GM19395 (cell line): ENCODE measurements around the gene DCXR.

Experiments
- ATAC-seq: cut with Tn5 transposase; IDR thresholded peaks from one replicate; pipeline ENCODE4 v1.9.1; 2021; ENCODE audit warnings: mild to moderate bottlenecking, moderate library complexity; ENCODE audit not compliant: unreplicated experiment

Gene DCXR

DNA sequence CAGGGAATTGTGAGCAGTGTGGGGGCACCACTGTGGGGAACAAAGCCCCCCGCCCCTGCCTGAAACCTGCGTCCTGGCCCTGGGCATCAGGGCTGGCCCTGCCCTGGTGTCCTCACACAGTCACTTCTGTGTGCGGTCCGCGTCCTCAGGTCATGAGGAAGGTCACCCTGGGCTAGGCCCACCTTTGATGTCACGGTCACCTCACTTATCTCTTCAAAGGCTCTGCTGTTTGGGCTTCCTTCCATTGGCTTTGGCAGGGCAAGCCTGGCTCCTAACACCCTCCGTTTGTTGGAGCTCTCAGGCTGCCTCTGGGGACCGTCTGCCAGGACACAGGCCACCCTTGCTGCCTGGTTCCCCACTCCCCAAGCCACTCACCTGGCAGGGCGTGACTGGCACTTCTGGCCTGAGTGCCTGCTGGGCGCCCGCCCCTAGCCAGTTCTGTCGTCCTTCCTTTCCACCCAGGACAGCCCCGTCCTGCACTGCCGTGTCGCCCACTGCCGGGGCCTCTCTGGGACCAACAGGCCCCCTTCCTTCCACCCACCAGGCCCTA, 23.6 kb downstream of the DCXR start:
- ATAC-seq, result no peak

DNA sequence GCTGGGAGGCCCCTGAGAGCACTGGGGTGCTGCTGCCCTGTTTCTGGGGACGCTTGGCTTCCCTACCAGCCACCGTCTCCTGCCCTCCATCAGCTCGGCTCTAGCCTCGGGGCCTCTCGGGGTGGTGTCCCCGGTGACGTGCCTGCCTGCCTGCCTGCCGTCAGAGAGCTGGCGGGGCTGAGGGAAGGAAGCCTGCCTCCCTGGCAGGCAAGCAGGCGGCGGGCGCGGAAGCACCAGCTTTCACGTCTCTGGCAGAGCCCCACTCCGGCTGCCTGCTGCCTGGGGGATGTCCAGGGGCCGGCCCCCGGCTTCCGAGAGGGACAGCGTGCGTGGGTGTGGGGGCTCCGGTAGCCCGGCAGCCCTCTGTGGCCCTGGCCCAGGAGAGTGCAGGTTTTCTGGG, 24.2 kb downstream of the DCXR start:
- ATAC-seq, result no peak

- no peak for ATAC-seq
Observed at GRCh38 chr17:82012640-82013295, 24.7 kb downstream of the DCXR start.

DNA sequence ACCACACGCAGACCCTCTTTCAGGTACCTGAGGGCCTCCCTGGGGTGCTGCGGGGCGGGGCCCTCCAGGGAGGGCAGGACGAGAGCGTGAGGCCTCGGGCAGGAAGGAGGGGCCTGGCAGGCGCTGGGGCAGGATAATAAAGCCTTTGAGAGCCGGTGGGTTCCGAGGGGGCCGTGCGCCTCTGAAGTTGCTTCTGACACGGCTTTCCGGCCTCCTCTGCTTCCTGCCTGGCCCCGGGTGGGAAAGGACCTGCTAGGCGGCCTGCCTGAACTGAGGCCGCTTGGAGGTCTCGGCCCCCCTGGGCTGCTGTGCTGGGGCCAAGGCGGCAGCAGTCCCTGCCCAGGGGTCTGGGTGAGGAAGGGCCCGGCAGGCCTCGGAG, 25.2 kb downstream of the DCXR start:
- ATAC-seq, result no peak

DNA sequence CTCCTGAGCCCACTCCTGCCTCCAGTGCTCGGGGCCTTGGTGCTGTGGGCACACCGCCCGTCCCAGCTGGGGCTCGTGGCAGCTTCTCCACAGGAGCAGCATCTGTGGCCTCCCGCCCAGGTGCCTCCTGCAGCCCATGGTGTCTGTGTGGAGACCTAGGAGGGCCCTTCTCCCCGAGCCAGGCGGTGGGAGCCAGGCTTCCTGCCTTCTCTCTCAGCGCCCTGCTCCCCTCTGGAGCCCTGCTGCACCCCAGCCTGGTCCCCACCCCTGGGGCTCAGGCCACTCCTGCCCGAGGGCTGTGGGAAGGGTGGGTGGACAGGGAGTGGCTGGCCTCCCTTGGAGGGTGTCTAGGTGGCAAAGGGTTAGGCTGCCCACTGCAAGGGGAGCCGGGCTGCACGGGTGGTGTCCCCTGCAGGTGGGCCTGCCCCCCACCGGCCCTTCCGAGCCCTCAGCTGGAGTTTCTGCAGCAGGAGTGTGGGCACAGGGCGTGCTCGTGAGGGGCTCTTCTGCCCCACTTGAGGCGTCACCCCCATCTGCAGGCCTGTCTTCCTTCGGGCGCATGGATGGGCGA, 25.8 kb downstream of the DCXR start:
- no peak for ATAC-seq

DNA sequence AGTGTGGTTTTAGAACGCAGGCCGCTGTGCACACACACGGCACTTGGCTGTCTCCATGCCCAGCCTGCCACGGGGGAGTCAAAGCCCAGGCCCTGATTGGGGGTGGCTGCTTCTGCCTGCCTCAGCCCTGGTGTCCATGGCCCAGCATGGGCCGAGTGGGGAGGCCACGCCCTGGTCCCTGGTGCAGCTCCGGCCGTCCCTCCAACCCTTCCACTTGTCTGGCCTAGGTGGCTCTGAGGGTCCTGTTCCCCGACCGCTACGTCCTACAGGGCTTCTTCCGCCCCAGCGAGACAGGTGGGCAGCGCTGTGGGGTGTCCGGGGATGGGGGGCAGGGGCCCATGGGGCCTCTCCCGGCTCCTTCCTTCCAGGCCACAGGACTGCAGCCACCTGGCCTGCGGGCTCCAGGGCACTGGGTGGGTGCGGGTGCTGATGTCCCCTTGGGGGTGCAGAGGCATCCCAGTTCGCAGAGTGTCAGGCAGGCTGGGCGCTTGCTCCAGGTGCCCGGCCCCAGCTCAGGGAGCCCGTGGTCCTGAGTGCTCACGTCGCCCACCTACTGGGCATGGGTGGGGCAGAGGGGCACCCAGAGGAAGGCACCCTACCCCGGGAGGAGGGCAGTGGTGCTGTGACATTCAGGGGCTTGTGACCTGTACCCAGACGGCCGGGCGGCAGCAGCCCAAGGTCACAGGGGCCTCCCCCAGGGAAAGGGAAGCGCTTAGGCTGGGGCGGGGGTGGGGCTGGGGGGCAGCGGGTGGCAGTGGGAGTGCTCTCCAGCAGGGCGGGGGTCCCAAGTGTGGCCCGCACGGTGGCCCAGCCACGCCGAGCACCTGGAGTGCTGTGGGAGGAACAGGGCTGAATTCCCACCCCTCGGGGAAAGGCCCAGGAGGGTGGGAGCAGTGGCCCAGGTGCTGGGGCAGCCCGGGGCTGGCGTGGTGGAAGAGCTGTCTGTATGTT, 26.6 kb downstream of the DCXR start:
- ATAC-seq, result no peak

- ATAC-seq, result no peak
Observed at GRCh38 chr17:82009413-82009812, 28.1 kb downstream of the DCXR start.

DNA sequence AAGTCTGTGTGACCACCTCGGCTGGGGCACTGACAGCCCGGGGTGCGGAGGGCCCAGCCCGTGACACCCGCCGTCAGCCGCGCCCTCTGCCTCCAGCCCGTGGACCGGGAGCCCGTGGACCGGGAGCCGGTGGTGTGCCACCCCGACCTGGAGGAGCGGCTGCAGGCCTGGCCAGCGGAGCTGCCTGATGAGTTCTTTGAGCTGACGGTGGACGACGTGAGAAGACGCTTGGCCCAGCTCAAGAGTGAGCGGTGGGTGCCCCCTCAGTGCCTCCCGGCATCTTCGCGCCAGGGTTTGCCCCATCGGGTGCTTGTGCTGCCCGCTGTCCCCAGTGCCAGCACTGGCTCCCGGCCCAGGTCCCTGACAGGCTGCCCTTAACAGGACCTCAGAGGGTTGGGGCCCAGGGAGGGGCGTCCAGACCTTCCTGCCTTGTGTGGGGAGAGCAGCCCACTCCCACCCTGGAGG, 28.5 kb downstream of the DCXR start:
- ATAC-seq, result no peak

DNA sequence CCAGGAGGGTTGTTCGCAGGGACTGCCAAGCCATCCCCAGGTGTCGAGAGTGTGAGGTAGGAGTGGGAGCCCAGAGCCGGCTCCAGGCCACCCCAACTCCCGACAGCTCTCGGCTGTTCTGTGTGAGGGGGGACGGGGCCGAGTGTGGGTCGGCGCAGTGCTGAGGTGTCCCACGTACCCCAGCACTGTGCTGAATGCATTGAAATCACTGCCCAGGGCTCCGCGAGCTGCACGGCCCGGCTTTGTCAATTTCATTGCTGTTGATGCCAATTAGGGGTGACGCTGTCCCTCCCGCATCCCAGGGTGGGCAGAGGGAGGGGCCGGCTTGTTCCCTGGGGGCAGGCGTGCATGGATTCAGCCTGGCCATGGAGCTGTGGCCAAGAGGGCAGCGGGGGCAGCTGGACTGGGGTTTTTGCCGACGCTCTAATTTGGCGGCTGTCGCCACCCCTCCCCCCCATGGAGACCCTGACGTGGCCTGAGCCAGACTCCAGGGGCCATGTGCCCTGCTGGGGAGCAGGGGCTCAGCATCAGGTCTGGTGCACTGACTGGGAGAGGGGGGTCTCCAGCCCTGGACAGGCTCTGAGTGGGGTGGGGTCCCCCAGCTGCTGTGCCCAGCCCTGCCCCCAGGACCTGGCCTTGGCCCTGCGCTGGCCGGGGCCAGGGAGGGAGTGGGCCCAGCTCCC, 29.1 kb downstream of the DCXR start:
- no peak for ATAC-seq

GRCh38 chr17:82007495-82008257, 29.8 kb downstream of the DCXR start:
- no peak for ATAC-seq

DNA sequence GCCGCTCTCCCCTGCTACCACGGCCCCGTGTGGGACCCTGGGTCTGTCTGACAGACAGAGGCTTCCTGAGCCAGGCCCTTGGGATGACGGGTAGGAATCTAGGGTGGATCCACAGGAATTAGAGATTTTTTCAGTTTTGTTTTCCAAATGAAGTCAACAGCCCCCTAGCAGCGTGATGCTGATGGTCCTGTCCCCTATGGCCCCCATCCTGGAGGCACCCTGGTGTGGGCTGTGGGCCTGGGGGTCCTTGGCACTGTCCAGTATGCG, 30.3 kb downstream of the DCXR start:
- ATAC-seq, result no peak

- ATAC-seq, result no peak
Observed at GRCh38 chr17:82006468-82007227, 30.8 kb downstream of the DCXR start.

DNA sequence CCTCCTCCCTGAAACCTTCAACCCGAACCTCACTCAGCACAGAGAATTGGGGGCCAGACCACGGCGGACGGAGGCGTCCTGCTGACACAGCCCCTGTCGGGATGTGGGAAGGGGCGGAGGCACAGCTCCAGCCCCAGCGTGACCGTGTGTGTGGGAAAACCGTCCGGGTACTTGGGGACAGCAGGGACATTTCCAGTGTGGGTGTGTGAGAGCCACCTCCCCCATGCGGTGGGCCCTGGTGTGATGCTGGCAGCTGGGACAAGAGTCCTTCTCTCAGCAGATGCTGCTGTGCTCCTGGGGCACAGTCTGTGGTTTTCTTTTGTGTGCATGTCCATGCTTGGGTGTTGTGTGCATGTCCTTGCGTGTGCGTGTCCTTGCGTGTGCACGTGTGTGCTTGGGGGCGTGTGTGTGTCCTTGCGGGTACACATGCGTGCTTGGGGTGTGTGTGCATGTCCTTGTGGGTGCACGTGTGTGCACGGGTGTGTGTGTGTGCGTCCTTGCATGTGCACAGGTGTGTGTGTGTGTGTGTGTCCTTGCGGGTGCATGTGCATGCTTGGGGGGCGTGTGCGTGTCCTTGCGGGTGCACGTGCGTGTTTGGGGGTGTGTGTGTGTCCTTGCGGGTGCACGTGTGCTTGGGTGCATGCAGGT, 31.7 kb downstream of the DCXR start:
- no peak for ATAC-seq

GRCh38 chr17:82004517-82005455, 32.7 kb downstream of the DCXR start:
- ATAC-seq, result no peak

DNA sequence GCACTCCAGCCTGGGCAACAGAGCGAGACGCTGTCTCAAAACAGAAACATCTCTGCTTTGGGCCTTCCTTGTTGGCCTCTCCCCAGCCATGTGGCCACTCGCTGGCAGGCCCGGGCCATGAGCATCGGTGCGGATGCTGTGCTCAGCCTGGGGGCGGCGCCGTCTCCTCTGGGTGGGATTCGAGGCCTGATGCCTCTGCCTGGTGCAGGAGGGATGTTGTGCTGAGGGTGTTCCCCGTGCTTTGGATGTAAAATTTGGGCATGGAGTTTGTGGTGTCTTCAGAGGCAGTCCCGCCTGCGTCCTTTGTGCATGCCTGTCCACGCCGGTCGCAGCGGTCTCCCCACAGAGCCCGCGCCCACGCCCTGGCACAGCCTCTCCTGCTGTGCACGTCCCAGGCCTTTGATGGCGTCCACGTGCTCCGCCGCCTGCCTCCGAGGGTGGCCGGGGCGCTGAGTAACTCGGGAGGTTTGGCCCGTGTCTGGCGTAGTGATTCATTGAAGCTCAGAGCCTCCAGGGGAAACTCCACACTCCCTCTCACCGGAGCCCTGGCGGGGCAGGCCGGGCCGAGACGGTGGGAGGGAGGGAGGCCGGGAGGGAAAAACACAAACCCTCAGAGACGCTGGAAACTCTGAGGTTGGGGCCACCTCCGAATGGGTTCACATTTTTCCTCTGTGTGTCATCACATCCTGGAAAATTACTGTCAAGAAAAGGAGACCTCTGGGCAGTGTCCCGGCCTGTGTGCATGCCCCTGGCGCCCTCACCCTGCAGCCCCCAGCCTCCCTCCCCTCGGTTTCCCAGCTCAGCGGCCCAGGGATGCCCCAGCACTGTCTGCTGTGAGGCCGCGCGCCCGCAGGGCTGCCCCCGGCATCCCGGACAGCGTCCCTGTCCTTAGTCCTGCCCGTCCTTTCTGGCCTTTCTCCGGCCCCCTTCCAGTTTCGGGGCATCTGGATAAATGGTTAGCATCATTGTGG, 33.8 kb downstream of the DCXR start:
- ATAC-seq, result no peak

- ATAC-seq, result no peak
Observed at GRCh38 chr17:82001571-82002056, 35.9 kb downstream of the DCXR start.
